ENCODE measurements around the gene OR4D2.

The OR4D2 gene

DNA sequence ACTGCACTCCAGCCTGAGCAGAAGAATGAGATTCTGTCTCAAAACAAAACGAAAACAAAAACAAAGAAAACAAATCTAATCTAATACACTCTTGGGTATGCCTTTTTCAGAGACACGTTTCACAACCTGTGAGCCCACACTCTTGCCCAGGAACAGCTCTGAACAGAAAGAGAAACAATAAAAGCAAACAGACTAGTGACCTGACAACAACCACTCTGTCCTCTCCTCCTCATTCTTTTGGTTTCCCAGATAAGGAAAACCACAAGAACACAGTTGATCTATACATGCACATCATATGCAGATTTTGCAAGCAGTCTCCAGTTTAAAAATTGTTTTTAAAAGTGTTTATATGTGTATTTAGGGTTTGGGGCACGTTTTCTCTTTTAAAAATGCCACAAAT is 51.0 kb downstream of the OR4D2 start:
- DNase-seq, result no peak

DNA sequence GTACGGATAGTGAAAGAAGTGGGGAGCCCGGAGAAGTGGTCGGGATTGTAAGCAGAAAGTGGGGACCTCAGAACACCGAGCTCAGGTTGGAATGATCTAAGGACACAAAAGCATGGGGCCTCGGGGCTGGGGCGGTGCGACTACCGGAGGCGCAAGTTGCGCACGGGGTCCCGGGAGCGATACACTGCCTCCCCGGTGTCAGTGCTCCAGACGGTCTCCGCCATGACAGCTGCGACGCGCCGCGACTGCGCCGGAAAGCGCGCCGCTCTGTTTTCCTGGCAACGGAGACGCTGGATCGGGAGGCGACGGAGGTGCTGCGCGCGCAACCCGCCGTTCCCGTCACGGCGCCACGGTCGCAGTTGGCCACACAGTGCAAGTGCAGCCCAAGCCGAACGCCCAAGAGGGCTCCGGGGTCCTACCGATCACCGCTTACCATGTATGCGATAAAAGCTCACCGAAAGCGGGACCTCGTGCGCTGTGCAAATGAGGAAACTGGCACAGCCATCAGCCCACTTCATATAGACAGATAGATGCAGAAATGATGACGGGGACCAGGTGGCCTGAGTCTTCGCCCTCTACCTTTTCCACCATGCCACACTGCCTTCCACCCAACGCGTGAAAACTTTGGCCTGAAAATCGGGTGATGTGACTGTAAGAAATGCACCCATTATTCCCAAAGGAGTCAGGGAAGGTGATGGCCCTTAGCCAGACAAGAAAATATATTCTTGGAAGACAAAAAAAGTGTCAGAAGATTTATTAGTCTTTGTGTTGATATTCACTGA is 52.4 kb downstream of the OR4D2 start, which contains the start of gene MKS1:
Gene MKS1, minus strand, starts transcription at position 249 of the 782 bp plus-strand sequence. Its CDS starts 25 bp downstream, at position 224.
- peak; percentile 94 for DNase-seq

DNA sequence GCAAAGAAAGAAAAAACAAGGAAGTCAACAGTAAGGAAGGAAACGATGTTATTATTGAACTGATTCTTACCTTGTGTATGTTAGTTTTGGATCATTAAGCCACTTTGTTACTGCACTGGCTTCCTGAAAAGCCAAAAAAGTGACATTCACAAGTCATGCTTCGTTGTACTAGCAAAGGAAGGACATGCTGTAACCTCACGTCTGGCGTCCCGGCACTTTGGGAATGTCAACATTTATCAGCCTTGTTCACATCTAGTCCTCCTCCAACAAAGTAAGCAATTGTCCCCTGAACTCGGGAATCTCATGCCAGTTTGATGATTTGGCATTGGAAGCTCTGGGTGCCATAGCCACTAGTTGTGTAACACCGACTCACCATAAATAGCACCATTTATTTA is 53.0 kb downstream of the OR4D2 start:
- no peak for DNase-seq
